Neural progenitor cell (in vitro differentiated cells): Measurements from ENCODE around the gene CGAS.

Experiments
- CTCF ChIP-seq: fragments of 200-600 bp; sonication (generic); IDR thresholded peaks from 2 replicates; pipeline ENCODE4 v1.5.1; 2017; ENCODE audit warnings: antibody characterized with exemption, mild to moderate bottlenecking
- EZH2 ChIP-seq: fragments of 200-600 bp; sonication (generic); IDR thresholded peaks from 2 replicates; pipeline ENCODE4 v1.6.1; 2017; ENCODE audit warnings: antibody characterized with exemption, mild to moderate bottlenecking, moderate library complexity
- EZH2phosphoT487 ChIP-seq: fragments of 200-600 bp; sonication (generic); IDR thresholded peaks from 2 replicates; pipeline ENCODE4 v1.6.1; 2017; ENCODE audit warnings: antibody characterized with exemption

- TF ChIP-seq EZH2phosphoT487 (no peak), CTCF (no peak), EZH2 (no peak)
Observed at GRCh38 chr6:73497915-73498314, 45.8 kb upstream of the CGAS start.
